Activated CD4-positive, CD25-positive, alpha-beta regulatory T cell treated with anti-CD3 and anti-CD28 coated beads, Interleukin-2, amount 50 U/mL, for 24 hours (primary cell): Measurements from ENCODE around the gene ZNG1A.
"Not testable (repeated sequence)": the region's sequence is repeated elsewhere in the genome, so short reads cannot be mapped to it uniquely, and the experiment has no call there.

Experiments used
- ATAC-seq, 2 donors: fragments of 150-1000 bp; cut with Tn5 transposase; one replicate each; pipeline ENCODE4 v1.10.0; 2021; ENCODE audit warnings: mild to moderate bottlenecking in 1 of 2, moderate library complexity in 1 of 2

Gene ZNG1A

DNA sequence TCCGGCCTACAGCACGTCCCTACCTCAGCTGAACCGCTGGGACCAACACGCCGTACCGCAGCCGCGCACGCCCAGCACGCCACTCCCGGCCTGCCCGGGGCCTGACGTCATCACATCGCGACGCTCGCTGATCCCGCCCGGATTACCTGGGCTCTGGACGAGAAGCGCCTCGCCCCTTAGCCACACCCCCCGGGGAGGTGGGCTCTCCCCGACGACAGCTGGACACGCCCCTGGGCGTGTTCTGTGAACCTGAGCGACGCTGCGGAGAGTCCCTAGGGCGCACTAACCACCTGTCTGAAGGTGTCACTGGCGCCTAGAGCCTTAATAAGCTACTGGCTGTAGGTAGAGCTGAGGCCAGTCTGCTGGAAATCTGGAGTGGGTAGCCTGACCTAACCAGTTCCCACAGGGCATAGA, at the start of gene ZNG1A:
Gene ZNG1A (minus strand): TSS at position 87 of the 414 bp plus-strand sequence. CDS start 87 bp downstream, outside the sequence.
- ATAC-seq = not testable (repeated sequence)

DNA sequence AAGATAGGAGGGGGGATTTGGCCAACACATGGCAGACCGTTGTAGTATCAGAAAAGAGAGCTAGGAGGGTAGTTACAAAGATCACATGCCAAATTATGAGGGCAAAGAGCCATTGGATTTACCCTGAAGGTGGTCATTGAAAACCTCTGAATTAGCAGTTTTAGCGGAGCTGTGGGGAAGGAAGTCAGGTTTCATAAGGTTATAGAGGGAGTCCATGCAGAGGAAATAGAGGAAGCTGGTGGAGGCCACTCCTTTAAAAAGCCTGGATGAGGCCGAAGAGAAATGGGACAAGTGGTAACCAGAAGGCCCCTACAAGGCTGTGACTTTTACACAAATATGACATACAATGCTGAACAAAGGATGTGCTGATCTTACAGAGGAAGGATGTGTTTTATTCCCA, 49.0 kb upstream of the ZNG1A start:
- no peak for ATAC-seq

DNA sequence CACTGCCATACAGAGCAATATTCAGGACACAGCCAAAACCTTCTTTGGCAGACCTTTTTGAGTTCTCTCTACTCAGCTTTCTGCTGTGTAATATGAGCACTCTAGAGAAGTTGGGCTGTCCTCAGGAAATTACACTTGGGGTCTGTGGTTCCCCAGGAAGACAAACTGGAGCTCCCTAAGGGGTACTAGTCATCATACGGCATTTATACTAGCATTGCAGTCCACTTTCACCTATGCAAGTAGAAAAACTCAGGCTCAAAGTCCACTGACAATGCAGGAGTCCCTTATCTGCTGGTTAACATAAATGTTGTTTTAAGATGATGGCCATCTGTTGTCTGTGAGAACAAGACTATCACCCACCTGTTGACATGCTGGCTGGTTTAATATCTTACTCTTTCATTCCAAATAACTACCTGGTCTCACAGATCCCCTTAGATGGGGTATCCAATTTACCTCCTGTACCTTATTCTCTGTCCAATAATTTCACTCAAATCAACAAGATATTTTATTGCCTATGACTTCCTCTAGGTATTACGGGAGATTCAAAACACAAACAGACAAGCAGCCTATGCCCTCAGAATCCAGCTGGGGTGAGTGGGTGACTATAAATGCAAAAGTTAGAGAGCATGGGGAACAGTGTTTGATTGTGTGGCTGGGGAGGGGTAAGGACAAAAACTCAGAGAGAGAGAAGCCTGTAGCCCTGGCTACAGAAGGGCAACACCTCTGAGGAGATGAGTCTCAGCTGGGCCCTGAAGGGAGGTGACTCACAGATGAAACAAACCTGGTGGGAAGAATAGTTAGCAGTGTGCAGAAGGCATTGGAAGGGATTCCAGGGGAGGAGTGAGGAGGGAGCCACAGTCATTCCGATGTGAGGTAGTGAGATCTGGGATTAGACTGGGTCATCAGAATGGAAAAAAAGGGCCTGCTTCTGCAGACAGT, 46.0 kb upstream of the ZNG1A start:
- ATAC-seq = peak; percentile 44 to 66

DNA sequence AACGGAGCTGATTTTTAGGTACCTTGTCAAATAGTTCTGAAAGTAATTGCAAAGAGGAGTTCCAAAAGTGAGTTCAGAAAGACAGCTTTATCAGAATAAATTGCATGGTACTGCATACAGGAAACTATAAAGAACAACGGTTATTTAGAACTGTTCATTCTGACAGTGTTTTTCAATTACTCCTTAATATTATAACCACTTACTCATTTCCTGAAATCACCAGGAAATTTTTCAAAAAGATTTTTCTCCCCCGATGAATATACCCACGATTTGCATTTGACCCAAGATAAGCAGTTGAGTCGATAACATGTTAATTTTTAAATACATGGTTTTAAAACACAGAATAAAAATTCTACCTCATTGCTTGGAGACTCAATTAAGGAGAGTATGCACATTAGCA, 45.2 kb upstream of the ZNG1A start:
- no peak for ATAC-seq

DNA sequence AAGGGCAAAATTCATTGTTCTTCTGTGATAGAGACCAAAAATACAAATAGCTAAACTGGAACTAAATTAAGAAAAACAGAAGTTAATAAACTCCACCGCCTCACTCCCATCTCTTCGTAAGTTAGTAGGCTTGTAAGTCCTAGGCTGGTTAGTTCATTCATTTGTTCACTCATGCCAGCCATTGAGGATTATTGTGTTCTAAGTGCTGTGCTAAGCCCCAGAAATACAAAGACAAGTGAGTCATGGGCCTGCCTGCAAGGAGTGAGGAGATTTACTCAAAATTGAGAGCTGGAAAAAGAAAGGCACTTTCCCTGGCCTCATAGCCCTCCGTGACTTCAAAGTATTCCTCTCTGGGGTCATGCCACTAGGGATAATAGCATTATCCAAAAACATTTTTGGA, 44.3 kb upstream of the ZNG1A start:
- no peak for ATAC-seq

DNA sequence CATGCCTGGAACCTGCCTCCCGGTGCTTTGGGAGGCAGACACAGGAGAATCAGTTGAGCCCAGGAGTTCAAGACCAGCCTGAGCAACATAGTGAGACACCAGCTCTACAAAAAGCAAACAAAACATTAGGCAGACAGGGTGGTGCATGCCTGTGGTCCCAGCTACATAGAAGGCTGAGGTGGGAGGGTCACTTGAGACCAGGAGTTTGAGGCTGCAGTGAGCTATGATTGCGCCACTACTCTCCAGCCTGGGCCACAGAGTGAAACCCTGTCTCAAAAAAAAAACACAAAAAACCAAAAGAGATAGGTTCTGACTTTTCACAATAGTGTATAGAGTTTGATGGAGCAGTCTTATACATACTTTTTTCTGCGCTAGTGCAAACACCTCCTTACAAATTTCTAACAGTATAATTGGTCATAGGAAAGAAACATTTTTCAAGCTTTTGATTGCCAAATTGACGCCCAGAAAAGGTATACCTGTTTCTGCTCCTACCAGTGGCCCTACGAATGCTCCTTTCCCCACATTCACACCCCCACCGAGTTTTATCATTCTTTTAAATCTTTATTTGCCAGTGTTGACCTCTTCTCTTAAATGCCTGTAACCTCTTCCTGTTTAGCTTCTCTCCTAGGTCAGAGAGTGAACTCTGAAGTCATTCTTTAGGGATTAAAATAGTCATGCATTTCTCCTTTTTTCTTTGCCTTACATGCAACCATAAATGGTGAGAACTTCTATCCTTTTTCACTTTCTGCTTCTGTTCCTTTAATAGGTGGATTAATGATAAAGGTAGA, 43.3 kb upstream of the ZNG1A start:
- ATAC-seq = no peak

DNA sequence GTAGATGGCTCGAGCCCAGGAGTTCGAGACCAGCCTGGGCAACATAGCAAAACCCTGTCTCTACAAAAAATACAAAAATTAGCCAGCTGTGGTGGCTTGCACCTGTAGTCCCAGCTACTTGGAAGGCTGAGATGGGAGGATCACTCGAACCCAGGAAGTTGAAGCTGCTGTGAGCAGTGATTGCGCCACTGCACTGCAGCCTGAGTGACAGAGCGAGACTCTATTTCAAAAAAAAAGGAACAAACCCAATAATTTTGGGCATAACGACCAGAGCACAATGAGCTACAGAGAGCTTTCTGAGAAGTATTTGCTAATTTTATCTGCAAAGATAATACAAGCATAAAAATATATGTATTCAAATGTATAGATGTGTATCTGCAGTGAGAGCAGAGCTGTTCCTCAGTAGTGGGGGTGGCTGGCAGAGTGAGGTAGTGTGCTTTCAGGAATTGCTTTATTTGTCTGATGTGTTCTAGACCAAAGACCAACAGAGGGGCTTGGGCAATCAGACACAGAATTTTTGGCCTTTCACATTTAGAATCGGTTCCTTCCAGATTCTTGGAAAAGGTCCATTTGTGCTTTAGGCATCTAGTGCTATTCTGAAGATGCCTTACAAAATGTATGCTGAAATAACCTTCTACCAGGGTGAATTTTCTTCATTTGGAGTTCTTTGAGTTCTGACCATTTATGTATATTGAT, 41.0 kb upstream of the ZNG1A start:
- no peak for ATAC-seq

DNA sequence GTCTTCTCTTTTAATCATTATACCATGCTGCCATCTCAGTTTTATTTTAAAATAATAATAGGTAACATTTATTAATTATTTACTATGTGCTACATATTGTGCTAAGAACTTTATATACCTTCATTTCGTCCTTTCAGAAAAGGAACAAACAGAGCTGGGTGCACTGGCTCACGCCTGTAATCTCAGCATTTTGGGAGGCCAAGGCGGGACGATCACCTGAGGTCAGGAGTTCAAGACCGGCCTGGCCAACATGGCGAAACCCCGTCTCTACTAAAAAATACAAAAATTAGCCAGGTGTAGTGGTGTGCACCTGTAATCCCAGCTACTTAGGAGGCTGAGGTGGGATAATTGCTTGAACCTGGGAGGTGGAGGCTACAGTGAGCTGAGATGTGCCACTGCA, 40.2 kb upstream of the ZNG1A start:
- not testable (repeated sequence) for ATAC-seq

DNA sequence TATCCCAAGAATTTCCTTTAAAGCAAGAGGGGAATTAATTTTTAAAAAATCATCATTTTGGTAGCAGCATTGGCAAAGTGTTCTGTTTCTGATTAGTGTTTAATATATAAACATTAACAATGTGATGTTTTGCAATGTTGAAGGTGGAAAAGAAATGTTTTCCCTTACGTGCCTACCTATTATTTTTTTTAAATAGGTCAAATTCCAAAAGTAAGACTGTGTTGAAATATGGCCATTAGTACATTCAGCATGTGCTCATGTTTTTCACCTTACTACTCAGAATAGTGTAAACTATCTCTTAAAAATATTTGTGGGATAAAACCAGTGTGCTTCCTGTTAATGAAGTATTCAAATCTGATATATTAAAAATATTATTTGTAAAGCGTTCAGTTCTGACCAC, 39.1 kb upstream of the ZNG1A start:
- no peak for ATAC-seq

DNA sequence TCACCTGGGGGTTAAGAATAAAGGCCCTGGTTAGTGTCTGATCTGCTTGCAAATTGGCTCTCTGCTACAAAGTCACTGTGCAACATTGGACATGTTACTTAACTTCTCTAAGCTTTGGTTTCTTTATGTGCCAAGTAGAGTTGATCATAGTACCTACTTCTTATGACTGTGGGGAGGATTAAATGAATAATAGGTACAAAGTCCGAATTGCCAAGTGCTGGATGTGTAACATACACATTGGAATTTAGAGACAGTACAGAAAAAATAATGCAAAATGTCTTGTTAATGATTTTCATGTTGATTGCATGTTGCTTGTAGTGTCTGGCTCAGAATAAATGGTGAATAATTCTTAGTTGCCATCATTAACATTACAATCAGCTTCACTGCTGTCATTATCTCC, 38.0 kb upstream of the ZNG1A start:
- ATAC-seq = no peak

DNA sequence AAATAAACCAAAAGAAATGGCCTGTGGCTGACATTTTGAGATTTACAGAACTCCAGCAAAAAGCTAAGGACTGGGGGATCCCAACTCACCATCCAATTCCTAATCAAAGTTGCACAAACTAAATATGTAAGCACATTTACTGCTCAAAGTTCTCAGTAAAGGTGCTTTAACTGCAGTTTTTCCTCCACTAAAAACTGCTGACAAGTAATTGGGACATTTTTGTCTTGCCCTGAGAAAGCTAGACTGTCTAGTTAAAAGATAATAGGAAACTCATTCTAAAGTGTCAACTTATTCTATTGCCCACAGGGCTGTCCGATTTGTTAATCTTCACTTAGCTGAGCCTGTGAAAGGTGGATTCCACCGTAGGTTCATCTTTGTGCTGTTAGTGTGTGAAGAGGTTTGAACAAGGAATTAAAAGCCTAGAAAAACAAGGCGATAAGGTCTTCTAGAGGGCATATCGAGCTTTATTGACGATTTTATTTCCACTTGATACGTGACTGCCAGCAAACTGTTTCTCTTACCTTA, 36.8 kb upstream of the ZNG1A start:
- no peak for ATAC-seq

DNA sequence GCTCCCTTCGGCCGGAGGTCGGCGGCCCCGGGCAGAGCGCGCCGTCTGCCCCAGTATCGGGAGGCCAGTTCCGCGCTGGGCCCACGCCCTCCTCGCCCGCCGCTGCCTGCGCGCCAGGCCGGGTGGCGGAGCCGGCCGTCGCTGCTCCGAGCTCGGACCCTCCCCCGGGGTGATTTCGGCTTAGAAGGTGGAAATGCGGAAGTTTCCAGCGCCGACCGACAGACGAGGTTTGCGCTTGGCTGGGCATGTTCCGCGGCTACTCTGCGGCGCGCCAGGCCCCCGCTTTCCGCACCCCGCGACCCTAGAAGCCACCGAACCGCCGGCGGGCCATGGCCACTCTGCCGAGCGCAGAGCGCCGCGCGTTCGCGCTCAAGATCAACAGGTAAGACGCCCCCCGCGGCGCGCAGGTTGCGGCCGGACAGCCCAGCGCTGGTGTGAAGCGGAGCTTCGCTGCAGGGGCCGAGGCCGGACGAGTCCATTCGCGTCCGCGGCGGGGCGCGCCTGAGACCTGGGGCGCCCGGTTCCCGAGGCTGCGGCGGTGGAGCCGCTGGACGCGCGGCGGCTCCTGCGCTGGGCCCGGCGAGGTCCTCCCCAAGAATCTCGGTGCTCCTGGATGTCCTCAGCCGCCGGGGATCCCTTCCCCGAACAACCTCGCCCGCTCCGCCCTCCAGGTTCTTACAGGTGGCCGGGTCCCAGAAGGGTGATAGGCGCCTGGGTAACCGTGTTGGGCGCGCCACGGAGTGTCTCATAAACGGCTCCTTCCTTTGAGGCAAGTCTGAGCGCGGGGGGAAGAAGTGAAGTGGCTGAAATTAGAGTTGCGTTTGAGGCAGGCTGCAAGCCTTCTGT, 36.0 kb upstream of the ZNG1A start, which contains the start of gene DOCK8:
Gene DOCK8 (plus strand): TSS at position 218 of the 846 bp plus-strand sequence. CDS start 112 bp downstream, at position 330.
- peak; percentile 77 to 86 for ATAC-seq

DNA sequence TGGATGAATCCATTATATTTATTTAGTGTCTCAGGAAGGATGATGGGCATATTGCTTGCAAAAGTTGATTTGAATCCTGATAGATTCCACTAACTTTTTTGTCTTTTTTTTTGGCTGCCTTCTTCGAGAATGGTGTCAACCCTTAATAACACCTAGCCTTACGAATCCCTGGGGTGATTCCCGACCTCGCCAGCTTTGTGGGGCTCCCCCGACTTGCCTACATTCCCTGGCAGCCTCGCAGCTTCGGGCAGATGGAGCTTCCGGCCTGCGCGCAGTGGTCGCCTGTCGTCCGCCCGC, 35.4 kb upstream of the ZNG1A start:
- no peak for ATAC-seq

DNA sequence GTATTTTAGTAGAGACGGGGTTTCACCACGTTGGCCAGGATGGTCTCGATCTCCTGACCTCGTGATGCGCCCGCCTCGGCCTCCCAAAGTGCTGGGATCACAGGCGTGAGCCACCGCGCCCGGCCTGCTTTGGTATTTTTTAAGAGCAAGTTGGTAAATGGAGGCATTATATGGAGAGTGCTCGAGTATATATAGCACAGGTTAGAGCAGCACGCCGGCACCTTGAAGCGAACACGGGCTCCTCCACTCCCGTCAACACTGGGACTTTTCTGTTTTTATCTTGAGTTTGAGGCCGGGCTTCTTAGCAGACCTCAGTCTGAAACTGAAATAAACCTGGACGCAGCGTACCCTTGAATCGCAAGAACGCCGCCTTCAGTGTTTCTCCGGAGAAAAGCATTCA, 35.0 kb upstream of the ZNG1A start:
- ATAC-seq = not testable (repeated sequence)

DNA sequence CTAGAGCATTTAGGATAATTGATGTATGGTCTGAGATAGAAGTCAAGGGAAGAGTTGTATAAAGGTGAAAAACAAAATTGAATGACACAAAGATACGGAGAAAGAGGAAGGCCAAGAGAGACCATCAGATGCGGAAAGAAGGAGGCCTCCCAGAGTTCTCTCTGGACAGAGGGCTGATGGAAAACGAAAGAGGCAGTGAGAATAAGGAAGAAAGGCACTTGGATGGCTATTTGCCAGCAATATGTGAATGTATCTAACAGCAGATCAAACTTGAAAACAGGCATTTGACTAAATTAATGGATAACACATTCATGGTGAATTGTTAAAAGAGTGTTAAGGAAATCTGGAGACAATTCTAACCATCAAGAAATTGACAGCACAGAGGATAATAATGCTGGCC, 33.4 kb upstream of the ZNG1A start:
- ATAC-seq = no peak

DNA sequence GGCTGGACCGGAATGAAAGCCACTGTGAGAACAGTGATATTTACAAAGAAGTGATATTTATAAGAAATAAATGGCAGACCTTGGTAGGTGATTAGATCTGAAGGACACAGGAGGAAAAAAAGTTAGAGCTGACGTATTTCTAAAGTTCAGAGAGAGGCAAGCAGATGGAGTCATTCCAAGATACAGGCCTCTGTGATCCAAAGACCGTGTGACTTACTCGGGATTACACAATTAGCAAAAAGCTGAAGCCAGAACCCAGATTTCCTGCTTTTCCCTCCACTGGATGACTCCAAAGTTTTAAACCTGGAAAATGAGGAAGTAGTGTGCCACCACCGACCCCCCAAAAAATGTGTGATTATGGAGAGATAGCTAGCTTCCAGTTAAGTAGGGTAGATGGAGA, 32.7 kb upstream of the ZNG1A start:
- no peak for ATAC-seq

DNA sequence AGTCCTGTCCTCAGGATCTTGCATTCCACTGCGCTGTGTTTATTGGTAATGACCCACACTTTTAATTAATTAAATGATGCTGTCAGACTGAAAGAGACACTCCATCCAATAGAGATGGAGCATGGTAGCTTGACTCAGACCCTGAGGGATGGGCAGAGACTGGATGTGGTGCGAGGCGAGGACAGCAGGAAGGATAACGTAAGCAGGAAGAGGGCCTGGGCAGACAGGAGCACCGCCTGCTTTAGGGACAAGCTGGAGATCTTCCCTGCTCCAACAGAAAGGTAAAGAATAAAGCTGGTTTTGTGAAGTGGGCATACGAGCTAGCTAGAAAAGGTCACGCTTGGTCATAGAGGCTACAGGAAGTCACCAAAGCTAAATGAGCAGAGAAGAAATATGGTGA, 32.2 kb upstream of the ZNG1A start:
- ATAC-seq = no peak

DNA sequence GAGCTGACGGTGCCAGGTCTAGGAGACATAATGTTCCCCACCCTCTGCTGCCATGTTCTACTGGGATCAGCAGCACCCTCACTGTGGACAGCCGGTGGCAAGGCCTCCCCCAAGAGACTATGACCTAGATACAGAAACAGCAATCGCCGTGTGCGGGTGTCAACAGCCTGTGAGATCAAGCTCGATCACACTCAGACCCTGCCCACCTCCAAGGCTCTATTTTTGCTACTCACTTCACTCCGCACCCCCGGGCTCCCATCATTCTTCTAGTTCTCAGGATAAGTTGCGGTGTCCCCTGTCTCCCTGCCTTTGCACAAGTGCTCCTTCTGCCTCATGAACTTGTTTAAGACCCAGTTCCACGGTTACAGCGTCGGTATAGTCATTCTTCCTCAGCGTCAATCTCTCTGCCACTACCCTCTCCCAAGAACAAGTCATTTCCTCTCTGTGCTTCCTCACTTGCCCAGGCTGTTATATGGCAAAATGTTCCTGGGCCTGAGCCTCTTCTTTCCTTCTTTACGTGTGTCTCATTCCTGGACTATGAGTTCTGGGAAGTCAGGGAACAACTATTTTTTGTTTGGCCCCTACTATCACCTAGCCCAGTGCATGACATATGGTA, 30.4 kb upstream of the ZNG1A start:
- no peak for ATAC-seq

DNA sequence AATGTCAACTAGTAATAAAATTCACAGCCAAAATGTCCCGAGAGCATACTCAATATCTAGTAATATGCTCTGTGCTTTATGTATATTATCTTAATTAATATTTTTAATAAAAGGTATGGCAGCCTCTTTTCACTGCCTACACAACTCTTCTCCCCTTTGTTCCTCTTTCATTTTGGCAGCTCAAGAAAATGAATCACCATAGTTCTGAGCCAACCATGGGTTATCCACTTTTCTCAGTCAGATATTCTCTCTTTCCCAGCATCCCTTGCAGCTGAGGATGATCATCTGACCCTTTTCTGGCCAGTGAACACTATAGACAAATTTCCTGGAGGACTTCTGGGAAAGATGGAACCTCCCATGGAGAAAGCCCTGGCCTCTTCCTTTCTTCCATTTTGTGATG, 27.6 kb upstream of the ZNG1A start:
- no peak for ATAC-seq

DNA sequence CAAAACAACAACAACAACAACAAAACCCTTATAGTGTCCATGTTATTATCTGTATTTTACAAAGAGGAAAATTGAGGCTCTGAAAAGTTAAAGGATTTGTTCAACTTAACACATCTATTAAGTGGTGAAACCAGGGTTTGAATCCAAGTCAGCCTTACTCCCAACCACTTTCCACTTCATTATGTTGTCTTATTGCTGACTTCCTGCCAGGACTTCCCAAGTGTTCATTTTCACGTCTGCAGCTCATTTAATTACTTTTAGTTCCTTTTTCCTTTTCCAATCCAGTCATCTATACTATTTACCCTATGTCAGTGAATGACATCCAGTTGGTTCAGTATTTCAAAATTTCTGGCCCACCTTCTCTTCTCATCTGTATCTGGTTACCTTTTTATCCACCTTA, 20.7 kb upstream of the ZNG1A start:
- ATAC-seq = not testable (repeated sequence)

DNA sequence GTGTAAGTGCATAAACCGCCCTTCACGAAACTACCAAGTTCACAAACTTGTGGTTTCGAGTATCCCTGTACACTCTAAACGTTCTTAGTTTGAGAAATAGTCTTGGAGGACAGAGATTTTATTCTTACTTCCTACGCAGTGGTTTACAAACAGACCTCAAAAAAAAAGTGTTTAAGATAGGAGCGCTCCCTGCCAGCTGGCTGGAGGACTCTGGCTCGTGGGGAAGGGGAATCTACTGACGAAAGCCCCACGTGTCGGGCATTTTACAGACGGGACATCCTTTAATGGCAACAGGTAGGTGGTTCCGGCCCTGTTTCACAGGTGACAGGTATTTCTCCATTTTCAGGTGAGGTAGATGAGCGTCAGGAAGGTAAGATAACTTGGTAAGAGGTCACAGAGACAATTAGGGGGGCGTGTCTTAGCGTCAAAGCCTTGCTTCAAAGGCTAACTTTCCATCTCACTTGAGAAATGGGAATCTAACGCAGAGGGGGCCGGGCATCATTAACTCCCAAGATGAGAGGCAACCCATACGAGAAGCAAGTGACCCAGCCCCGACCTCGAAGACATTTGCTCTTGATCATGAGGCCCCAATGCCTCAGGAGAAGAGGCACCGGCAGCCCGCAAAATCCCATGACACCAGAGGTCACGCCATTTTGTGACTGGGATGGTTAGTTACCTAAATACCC, 573 bp downstream of the ZNG1A start:
- not testable (repeated sequence) for ATAC-seq
